GM19438 (cell line): Measurements from ENCODE around the gene DHDH.
"Not testable (repeated sequence)": the region's sequence is repeated elsewhere in the genome, so short reads cannot be mapped to it uniquely, and the experiment has no call there.

Experiments
- ATAC-seq: cut with Tn5 transposase; IDR thresholded peaks from one replicate; pipeline ENCODE4 v1.9.1; 2021; ENCODE audit warnings: low read depth; ENCODE audit not compliant: unreplicated experiment

The DHDH gene

DNA sequence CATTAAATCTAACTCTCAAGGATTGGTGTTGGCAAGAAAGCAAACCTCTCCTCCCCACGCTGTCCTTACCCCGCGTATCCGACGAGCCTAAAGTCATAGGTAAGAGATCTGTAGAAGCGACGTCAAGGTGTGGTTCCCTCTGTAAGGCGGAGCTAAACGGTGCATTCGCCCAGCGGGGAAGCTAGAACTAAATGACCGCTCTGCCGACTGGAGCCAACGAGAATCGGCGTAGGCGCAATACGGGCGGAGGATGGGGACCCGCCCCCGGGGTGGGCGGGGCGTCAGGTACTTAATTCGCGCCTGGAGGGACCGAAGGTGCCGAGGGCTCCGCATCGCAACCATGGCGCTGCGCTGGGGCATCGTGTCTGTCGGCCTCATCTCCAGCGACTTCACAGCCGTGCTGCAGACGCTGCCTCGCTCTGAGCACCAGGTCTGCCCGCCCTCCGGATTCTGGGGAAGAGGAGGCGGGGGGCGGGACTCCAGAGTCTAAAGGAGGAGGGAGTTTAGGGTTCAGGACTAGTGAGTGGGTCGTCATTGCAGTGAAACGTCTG lies at the start of gene DHDH:
Gene DHDH (plus strand): TSS at position 318 of the 551 bp plus-strand sequence. CDS start 23 bp downstream, at position 341.
- no peak for ATAC-seq

DNA sequence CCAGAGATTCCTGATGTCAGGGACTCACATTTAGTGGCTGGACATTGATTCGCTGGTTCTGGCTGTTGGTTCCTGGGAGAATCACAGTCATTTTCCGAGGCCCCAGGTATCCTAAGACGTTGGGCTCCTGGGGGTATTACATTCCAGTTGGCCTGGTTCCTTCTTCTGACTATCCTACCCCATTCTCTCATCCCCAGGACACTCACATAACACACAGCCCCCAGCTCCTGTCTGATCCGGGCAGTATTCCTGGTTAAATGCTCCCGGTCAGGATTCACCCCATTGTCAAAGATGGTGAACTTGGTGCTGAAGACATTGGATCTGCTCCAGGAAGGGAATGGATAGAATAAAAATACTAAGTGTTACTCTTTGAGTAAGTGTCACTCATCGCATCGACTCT lies 49.8 kb upstream of the DHDH start:
- no peak for ATAC-seq

DNA sequence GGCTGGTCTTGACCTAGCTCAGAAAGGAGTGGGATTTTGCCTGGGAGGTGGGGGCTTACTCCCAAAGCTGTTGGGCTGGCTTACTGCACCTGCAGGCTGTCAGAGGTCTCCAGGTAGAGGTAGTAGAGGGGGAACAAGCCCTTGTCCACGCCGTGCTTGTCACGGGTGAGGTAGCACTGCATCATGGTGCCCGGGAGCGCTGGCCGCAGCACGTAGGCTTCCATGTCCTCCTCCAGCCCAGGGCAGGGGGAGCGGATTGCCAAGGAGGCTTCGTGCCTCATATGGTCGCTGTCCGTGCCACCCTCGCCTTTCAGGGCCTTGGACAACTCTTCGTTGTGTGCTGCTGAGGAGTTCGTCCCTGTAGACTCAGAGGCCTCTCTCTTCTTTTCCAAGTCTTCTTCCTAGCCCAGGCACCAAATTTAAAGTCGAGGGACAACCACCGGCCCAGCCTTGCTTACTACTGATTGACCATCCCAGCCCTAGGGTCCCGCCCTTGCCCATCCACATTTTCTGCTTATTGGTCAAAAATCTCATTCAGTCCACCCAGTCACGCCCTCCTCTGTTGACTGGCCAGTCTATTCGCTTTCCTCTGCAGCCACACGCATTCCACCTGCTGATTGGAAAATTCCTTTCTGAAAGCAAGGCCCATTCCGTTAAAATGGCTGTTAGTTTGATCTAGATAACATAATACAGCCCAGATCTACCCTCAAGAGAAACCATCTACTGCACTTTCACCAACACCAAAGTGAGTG lies 45.5 kb upstream of the DHDH start:
- ATAC-seq = no peak

DNA sequence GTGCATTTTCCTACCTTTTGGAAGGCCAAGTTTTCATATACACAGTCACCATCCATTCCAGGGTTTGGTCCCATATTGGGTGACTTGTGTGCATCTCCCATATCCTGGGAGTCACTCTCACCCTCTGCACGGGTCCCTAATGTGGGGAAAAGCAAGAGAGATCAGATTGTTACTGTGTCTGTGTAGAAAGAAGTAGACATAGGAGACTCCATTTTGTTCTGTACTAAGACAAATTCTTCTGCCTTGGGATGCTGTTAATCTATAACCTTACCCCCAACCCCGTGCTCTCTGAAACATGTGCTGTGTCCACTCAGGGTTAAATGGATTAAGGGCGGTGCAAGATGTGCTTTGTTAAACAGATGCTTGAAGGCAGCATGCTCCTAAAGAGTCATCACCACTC lies 44.0 kb upstream of the DHDH start:
- not testable (repeated sequence) for ATAC-seq

DNA sequence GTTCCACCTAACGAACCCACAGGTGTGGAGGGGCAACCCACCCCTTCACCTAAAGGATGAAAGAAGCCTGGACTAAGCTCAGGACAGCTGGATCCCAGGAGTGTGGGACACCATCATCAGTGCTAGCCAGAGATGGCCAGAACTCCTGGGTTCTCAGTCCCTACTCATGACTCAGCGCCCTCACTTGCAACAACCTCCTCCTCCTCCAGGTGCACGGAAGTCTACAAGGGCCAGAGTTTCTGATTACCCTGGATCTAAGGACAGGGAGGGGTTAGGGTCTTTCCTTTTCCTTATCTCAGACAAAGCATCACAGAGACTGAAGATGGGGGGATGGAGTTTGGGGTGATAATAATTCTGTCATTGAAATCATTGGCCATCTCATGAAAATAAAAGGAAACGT lies 42.9 kb upstream of the DHDH start:
- ATAC-seq = no peak

DNA sequence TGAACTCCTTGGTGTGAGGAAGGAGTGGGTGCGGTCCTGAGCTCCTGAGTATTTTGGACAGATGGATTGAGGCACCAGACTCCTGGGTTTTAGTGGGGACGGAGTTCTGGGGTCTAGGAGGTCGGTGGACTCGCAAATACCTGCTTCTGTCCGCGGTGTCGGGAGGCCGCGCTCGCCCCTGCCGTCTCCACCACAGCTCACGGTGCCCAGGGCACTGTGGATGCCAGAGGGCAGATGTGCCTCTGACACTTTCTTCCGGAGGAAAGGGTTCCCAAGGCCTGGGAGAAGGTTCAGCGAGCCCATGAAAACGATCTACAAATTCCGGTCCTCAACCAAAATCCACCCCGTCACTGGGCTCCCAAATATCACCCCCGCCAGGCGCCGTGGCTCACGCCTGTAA lies 38.3 kb upstream of the DHDH start:
- ATAC-seq = no peak

DNA sequence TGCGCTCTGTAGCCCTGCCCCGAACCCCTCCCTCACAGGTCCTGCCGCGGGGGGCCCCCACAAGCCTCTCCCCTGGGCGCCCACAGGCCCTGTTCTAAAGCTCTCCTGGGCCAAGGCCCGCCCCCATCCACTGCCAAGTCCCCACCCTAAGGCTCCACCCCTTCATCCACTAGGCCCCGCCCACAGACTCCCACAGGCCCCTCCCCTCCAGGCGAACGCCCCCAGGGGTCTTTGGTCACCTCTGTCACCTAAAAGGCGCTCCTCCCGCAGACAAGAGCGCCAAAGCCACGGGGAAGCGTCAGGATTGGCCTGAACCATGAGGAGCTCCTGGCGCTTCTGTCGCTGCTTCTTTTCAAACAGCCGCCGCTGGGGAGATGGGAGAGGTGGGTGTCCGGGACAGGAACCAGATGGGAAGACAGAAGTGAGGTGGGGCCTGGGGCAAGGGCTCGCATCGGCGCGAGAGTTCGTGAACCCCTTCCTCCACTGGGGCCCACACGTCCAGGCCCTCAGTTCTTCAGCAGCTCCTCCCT lies 37.2 kb upstream of the DHDH start:
- ATAC-seq = no peak

DNA sequence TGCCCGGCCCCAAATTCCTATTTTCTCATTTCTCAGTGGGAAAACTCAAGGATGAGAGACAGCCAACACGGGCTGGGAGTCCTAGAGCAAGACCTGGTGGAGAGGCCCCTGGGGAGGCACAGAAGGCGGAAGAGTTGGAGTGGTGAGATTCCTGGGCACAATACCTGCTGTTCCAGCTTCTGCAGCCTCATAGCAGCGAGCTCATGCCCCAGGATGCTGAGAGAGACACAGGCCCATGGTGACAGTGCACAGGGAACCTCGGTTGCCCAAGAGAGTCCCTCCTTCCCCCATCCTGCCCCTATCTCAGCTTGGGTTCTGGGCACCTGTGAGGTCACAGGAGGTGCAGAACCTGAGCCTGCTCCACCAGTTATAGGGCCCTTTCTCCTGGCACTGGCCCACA lies 36.3 kb upstream of the DHDH start:
- no peak for ATAC-seq

DNA sequence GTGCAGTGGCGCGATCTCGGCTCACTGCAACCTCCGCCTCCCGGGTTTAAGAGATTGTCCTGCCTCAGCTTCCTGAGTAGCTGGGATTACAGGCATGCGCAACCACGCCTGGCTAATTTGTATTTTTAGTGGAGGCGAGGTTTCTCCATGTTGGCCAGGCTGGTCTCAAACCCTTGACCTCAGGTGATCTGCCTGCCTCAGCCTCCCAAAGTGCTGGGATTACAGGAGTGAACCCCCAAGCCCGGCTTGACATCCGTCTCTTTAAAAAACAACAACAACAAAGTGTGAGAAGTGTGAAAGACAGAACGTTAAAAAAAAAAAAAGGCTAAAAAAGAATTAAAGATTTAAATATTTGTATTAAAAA lies 34.1 kb upstream of the DHDH start:
- not testable (repeated sequence) for ATAC-seq

DNA sequence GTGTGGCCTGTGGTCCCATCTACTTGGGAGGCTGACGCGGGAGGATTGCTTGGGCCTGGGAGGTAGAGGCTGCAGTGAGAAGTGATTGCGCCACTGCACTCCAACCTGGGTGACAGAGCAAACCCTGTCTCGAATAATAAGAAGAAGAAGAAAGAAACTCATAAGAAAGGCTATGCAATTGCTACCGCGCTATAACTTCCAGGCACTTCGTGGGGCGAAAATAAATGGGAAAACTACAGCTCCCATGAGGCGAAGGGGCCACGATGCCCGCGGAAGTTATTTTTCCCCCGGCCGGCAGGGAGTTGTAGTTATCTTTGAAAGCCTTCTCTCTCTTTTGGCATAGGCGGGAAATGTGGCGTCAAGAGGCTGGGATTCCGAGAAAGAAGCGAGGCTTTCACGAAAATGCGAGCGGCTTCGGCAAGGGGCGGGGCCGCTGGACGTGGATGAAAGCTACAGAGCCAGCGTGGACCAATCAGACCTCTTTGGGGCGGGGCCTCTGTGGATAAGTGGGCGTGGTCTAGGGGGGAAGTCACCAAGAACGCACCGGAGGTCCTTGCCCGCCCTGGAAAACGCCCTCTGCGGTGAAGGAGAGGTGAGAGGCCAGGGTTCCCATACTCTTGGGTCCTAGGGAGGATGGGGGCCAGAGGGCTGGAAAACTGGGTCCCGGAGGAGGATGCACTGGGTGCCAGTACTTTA lies 33.6 kb upstream of the DHDH start, which contains the start of gene NUCB1:
Gene NUCB1 (plus strand): TSS at position 532 of the 696 bp plus-strand sequence. CDS start 485 bp downstream, outside the sequence.
- peak; percentile 85 for ATAC-seq

DNA sequence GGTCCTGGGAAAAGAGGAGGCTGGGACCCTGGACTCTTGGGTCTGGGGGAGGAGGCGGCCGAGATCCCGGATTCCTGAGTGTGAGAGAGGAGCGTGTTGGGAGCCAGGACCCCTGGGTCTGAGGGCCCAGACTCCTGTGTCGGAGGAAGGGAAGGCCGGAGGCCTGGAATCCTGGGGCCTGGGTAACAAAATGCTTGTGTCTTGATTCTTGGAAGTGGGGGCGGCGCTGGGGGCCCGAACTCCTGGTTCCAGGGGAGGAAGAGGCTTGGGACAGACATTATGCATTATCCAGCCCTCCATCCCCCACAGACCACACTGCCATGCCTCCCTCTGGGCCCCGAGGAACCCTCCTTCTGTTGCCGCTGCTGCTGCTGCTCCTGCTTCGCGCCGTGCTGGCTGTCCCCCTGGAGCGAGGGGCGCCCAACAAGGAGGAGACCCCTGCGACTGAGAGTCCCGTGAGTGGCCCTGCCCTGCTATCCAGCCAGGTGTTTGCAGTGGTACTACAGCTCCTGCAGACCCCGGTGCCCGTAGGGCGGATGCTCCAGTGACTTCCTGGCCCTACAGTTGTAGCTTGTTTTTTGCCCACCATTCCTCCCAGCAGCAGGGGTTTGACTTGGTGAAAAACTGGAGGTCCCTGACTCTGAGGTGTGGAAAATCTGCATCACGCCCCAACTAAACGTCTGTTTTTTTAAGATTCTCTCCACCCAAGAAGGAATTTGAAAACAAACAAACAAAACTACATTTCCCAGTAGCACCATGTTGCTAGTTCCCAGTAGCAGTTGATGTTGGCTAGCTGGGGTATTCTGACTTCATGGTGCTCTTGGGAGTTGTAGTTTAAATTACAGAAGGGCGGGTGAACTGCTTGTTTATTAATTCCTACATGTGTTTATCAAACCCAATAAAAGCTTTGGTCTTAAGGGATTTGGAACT lies 32.8 kb upstream of the DHDH start:
- ATAC-seq = no peak

DNA sequence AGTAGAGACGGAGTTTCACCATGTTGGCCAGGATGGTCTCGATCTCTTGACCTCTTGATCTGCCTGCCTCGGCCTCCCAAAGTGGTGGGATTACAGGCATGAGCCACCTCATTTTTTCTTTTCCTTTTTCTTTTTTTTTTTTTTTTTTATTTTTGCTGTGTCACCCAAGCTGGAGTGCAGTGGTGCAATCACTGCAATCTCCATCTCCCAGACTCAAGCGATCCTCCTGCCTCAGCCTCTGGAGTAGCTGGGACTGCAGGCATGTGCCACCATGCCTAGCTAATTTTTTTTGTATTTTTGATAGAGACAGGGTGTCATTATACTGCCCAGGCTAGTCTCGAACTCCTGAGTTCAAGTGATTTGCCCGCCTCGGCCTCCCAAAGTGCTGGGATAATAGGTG lies 31.2 kb upstream of the DHDH start:
- ATAC-seq = not testable (repeated sequence)

DNA sequence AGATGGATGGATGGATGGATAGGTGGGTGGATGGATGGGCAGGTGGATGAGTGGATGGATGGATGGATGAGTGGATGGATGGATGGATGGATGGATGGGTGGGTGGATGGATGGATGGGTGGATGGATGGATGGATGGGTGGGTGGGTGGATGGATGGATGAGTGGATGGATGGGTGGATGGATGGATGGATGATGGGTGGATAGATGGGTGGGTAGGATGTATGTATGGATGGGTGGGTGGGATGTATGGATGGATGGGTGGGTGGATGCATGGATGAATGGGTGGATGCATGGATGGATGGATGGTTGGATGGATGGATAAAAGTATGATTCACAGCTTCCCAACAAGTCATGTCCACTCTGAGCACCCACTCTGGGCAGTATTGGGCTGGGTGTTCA lies 29.7 kb upstream of the DHDH start:
- ATAC-seq = not testable (repeated sequence)

DNA sequence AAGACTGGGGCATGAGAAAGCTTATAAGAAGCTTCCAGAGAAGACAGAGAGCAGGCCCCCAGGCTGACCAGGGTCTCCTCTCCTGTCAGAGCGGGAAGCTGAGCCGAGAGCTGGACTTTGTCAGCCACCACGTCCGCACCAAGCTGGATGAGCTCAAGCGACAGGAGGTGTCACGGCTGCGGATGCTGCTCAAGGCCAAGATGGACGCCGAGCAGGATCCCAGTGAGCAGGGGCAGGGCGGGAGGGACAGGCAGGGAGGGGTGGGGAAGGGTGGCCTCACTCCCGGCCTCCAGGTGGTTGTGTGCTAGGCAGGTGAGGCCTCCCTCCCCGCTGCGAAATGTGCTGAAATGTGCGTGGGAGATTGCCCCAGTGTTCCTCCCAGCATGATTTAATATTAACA lies 27.8 kb upstream of the DHDH start:
- ATAC-seq = no peak

DNA sequence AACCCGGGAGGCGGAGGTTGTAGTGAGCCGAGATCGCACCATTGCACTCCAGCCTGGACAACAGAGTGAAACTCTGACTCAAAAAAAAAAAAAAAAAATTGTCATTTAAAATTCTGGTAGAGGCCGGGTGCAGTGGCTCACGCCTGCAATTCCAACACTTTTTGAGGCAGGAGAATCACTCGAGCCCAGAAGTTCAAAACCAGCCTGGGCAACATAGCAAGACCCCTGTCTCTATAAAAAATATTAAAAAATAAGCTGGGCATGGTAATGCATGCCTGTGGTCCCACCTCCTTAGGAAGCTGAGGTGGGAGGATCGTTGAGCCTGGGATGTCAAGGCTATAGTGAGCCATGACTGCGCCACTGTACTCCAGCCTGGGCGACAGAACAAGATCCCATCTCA lies 27.2 kb upstream of the DHDH start:
- ATAC-seq = no peak

DNA sequence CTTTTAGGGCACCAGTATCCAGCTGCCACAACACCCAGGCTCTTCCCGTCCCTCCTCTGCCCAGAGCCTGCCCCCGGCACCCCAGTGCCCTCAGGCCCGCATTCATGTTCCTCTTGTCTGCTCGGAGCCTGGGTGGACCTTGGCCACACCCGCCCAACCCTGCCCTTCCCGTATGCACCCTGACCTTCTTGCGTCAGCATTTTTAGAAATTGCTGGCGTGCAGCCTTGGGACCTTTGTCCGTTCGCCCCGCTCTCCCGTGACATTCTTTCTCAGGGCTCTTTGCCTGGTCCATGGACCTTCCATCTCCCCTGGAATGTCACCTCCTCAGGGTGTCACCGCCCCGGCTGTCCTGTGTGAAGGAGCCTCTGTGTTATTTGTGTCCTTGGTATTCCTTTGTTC lies 25.8 kb upstream of the DHDH start:
- ATAC-seq = no peak

DNA sequence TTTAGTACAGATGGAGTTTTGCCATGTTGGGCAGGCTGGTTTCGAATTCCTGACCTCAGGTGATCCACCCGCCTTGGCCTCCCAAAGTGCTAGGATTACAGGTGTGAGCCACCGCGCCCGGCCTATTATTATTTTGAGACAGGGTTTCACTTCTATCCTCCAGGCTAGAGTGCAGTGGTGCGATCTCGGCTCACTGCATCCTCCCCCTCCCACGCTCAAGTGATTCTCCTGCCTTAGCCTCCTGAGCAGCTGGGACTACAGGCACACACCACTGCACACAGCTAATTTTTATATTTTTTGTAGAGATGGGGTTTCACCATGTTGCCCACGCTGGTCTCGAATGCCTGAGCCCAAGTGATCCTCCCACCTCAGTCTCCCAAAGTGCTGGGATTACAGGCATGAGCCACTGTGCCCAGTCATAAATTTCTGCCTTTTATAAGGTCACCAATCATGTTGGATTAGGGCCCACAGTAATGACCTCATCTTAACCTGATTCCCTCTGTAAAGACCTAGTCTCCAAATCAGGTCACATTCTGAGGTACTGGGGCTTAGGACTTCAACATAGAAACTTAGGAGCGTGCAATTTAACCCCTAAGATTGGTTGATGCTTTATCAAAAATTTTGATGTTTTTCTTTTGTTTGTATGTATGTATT lies 23.9 kb upstream of the DHDH start:
- not testable (repeated sequence) for ATAC-seq

DNA sequence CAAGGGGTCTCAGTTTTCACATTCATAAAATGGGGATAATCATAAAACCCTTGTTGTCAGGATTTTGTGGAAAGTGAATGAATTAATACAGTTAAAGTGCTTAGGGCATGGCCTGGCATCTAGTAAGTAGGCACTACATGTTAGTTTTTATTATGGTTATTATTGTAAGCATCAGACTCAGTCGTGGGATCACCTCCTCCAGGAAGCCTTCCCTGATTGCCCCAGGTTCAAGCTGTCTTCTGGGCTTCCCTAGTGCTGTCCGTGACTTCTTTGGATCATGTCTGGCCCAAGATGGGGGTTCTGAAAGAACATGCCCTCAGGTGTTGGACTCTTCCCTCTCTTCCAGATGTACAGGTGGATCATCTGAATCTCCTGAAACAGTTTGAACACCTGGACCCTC lies 22.7 kb upstream of the DHDH start:
- ATAC-seq = no peak

DNA sequence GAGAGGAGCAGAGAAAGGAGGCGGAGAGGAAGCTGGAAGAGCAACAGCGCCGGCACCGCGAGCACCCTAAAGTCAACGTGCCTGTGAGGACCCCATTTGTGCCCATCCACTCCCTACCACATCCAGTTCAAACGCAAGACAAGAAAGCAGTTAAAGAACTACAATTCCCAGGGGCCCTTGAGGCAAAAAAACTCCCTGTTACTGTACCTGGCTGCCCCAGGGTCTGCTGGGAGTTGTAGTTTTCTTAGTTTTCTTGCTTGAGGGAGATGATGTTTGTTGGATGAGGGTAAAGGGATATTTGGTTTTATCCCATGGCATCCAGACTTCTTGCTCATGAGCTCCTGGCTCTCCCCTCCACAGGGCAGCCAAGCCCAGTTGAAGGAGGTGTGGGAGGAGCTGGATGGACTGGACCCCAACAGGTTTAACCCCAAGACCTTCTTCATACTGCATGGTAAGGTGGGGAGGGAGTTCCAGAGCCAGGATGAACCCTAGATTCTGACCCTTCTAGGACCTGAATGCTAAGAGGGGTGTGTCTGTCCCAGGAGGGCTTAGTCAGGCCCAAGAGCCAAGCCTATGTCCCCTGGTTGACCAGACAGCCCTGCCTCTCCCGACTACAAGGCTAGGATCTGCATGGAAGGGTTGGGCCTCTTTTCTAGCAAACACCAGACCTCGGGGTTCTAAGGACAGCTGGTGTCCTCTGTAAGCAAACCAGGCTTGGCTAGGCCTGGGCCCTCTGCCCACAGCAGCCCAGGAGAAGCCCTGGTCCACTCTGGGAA lies 20.2 kb upstream of the DHDH start:
- no peak for ATAC-seq
